HG03342 (cell line): ENCODE results near the gene SOX30.

Experiments
- ATAC-seq: cut with Tn5 transposase; IDR thresholded peaks from one replicate; pipeline ENCODE4 v1.9.1; 2021; ENCODE audit warnings: mild to moderate bottlenecking, moderate library complexity; ENCODE audit not compliant: unreplicated experiment

SOX30 gene

GRCh38 chr5:157610990-157611389 is 41.2 kb downstream of the SOX30 start:
- peak; percentile 6 for ATAC-seq

DNA sequence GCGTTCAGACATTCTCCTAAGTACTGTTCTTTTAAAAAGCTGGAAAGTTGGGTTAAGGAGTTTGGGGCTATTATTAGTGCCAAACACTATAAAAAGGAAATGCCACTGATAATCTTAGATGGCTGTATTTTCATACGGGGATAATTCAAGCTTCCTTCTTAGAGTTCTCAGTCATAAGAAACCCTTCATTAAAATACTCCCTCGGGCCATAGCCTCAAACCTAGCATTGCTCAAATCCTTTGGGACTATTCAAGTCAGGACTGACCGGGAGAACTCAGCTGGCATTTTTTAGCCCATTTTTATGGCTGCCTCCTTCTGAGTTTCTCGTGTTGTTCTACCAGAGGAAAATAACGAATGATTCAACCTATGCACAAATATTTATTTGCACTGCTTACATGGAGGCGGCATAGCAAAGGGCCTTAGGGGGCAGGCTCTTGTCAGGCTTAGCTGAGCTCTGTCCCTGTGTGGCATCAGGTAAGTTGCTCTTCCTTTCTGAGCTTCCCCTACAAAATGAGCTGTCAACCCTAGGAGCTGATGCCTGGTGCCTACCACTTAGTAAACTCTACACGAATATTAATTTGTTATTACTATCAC is 43.2 kb downstream of the SOX30 start:
- ATAC-seq = no peak

GRCh38 chr5:157607371-157608161 is 44.7 kb downstream of the SOX30 start:
- peak; percentile 50 for ATAC-seq

GRCh38 chr5:157606046-157606445 is 46.2 kb downstream of the SOX30 start:
- ATAC-seq = no peak

DNA sequence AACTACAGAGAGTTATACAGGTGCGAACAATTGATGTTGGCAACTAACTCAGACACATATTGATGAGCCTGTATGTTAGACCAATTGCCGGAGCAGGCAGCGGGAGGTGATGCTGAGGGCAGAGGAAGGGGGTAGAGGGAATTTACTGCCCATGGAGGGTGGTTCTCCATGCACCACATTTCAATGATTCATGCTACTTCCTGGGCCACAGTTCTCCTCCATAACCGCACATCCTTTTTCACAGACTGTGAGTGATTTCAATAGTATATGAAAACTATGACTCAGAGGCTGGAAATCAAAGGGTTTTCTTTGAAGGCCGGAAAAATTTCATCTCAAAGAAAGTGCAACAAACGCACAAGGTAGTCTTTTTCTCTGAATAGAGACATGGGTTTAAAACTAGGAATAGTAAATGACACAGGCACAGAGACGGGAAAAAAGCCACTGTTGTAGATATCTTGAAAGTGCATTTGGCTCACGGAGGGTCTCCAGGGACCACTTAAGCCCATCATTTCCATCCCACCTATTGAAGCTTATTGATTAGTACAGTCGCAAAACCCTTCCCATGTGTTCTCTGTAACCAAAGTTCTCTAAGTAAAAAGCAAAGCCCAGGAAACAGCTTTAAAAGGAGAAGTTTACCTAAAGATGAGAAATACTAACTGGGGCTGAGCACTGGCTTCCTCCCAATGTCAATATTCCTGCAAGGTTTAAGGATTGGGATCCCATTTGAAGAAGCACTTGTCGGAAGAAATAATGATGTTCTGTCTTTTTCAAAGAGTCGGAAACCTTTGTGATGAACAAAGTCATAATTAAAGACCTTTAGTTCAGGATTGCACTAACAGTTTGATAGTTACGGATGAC is 48.7 kb downstream of the SOX30 start:
- ATAC-seq = no peak

GRCh38 chr5:157602505-157602904 is 49.7 kb downstream of the SOX30 start:
- peak; percentile 74 for ATAC-seq

DNA sequence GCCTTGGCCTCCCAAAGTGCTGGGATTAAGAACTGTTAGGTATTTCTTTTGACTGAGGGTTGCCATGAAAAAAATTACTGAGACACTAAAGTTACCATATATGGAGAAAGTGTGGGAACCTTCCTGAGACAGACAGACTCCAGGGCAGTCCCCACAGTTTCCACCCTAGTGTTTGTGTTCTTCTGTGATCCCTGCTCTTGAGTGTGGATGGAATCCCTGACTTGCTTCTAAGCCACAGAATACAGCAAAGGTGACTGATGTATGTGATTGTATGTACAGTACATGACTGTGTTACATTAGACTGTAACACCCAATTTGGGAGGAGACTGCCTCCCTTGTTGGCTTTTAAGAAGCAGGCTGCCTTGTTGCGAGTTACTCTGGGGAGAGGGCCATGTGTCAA is 52.0 kb downstream of the SOX30 start:
- ATAC-seq = no peak

- ATAC-seq = no peak
Observed at GRCh38 chr5:157599565-157599964, 52.7 kb downstream of the SOX30 start.

DNA sequence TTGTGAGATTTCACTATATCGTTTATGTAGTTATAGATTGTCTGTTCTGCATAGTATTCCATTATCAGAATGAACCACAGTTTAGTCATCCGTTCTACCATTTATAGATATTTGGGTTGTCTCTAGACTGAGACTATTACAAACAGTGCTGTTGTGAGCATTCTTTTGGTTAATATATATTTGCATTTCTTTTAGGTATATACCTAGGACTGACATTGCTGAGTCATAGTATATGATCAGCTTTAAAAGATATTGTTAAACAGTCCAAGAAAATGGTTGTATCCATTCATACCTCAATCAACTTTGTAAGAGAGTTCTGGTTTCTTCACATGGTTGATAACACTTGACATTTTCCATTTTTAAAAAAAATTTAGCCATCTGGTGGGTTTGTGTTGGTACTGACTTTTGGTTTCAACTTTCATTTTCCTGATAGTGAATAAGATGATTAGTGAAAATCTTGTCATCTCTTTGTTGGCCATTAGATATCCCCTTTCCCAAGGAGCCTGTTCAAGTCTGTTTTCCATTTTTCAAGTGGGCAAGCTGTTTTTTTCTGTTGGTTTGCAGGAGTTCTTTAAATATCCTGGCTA is 53.8 kb downstream of the SOX30 start:
- no peak for ATAC-seq

- ATAC-seq = no peak
Observed at GRCh38 chr5:157597277-157597676, 55.0 kb downstream of the SOX30 start.

GRCh38 chr5:157596487-157596886 is 55.8 kb downstream of the SOX30 start:
- peak; percentile 85 for ATAC-seq

- no peak for ATAC-seq
Observed at GRCh38 chr5:157594675-157595459, 57.4 kb downstream of the SOX30 start.

DNA sequence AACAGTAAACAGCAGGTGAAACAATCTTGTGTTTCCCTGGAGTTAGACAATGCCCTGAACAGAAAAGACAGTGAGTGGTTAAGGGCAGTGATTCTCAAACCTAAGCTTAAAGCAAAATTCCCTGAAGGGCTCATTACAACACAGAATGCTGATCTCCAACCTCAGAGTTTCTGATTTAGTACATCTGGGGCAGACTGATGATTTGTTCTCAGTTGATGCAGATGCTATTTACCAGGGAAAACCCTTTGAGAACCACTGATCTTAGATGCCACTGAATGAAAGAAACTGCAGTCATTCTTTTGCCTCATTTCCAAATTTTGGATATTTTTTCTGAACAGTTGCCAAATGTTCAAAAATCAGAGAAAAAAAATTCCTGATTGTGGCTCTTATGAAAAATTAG is 58.0 kb downstream of the SOX30 start:
- ATAC-seq = no peak

GRCh38 chr5:157593052-157593757 is 59.0 kb downstream of the SOX30 start:
- ATAC-seq = no peak

- no peak for ATAC-seq
Observed at GRCh38 chr5:157592594-157592993, 59.6 kb downstream of the SOX30 start.

GRCh38 chr5:157590478-157590877 is 61.8 kb downstream of the SOX30 start:
- ATAC-seq = no peak

DNA sequence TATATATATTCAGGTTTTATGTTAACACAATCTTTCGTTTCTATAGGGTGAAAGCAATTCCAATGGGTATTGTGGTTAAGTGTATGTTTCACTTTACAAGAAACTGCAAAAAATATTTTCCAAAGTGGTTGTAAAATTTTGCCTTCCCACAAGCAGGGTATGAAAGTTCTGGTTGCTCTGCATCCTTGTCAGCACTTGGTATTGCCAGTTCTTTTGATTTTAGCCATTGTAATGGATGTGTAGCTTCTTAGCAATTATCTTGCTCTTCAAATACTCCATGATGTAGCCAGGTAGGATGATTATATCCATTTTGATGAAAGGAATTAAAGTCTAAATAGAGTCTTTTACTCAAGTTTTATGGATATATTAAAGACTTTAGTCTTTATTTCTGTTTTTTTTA is 67.6 kb downstream of the SOX30 start:
- no peak for ATAC-seq

GRCh38 chr5:157582731-157583620 is 69.3 kb downstream of the SOX30 start:
- ATAC-seq = peak; percentile 45

DNA sequence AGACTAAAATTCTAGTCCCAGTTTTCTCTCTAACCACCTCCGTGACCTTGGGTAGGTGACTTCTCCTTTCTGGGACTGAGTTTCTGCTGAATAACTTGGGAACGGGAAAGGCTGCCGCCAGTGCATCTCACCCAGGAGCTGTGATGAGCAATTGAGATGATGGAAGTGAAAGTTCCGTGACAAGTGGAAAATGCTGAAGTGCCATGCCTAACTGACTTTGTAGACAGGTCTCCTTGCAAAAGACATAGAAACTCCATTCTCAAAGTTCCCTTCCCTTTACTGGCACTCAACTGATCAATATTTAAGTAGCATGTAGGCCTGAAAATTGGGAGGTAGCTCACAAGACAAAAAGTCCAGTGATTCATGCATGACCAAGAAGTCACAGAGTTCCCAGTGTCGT is 70.3 kb downstream of the SOX30 start:
- no peak for ATAC-seq
